ENCODE data around the gene STK16. TPM values are rescaled to one million over a fixed set of nuclear protein-coding genes. Genes with fewer than 3 reads are reported as not detected.

The STK16 gene
- total and polyA plus RNA-seq, 2 experiments from 2014 or later = 15.8 to 28.5 TPM

DNA sequence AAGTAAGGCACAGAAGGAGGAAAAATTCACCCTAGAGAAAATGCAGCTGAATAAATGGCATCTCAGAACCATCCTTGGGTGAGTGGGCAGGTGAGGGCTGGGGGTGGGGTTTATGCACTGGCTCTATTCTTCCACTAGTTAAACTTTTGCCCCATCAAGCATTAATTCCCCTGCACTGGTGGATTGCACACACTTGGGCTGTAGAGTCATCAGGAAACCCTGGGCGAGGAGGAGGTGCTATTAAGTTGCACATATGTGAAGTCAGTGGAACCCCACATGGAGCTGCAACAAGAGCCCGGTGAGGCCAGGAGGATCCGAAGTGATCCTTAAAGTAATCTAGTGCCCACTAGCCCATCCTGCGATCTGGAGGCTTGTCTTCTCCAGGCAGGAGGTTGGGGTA lies 27.1 kb downstream of the STK16 start:
- no peak for DNase-seq (ENCODE audit: low read depth in 1 of 2, low spot score in 1 of 2)
- Histone ChIP-seq H3K9me3 (ENCODE audit: low read depth) (no peaks in the 10 kb centered on the region), H3K27ac (no peak overlapping the region), H3K36me3 (no peaks in the 10 kb centered on the region), H3K4me1 (ENCODE audit: low read depth) (peaks cover 5% of the 10 kb centered on the region), H3K27me3 (peaks cover 11% of the 10 kb centered on the region), H3K4me3 (no peak overlapping the region)
- TF ChIP-seq, protein P1, sequence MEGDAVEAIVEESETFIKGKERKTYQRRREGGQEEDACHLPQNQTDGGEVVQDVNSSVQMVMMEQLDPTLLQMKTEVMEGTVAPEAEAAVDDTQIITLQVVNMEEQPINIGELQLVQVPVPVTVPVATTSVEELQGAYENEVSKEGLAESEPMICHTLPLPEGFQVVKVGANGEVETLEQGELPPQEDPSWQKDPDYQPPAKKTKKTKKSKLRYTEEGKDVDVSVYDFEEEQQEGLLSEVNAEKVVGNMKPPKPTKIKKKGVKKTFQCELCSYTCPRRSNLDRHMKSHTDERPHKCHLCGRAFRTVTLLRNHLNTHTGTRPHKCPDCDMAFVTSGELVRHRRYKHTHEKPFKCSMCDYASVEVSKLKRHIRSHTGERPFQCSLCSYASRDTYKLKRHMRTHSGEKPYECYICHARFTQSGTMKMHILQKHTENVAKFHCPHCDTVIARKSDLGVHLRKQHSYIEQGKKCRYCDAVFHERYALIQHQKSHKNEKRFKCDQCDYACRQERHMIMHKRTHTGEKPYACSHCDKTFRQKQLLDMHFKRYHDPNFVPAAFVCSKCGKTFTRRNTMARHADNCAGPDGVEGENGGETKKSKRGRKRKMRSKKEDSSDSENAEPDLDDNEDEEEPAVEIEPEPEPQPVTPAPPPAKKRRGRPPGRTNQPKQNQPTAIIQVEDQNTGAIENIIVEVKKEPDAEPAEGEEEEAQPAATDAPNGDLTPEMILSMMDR (IDR thresholded peaks at IDR 0.05; ENCODE audit: low read depth, low read length) = no peak

- Histone ChIP-seq H3K36me3 (no peaks in the 10 kb centered on the region), H3K4me1 (ENCODE audit: low read depth) (peaks cover 8% of the 10 kb centered on the region), H3K9me3 (ENCODE audit: low read depth) (no peaks in the 10 kb centered on the region), H3K27ac (no peak overlapping the region), H3K4me3 (no peak overlapping the region), H3K27me3 (peaks cover 11% of the 10 kb centered on the region)
- DNase-seq (ENCODE audit: low read depth in 1 of 2, low spot score in 1 of 2) = no peak
- TF ChIP-seq, protein P1 (IDR thresholded peaks at IDR 0.05; ENCODE audit: low read depth, low read length) = no peak
Measured at GRCh38 chr2:219272995-219273394, 27.7 kb downstream of the STK16 start.

- H3K27ac ChIP-seq = peak overlapping the region; percentile 84
- DNase-seq (ENCODE audit: low read depth in 1 of 2, low spot score in 1 of 2) = no peak
- H3K9me3 ChIP-seq (ENCODE audit: low read depth) = no peaks in the 10 kb centered on the region
- H3K36me3 ChIP-seq = no peaks in the 10 kb centered on the region
- no peak overlapping the region for H3K4me3 ChIP-seq
- peaks cover 16% of the 10 kb centered on the region for H3K4me1 ChIP-seq (ENCODE audit: low read depth)
- TF ChIP-seq, protein P1 (IDR thresholded peaks at IDR 0.05; ENCODE audit: low read depth, low read length) = no peak
- peaks cover 11% of the 10 kb centered on the region for H3K27me3 ChIP-seq
Measured at GRCh38 chr2:219273937-219274336, 28.7 kb downstream of the STK16 start.

DNA sequence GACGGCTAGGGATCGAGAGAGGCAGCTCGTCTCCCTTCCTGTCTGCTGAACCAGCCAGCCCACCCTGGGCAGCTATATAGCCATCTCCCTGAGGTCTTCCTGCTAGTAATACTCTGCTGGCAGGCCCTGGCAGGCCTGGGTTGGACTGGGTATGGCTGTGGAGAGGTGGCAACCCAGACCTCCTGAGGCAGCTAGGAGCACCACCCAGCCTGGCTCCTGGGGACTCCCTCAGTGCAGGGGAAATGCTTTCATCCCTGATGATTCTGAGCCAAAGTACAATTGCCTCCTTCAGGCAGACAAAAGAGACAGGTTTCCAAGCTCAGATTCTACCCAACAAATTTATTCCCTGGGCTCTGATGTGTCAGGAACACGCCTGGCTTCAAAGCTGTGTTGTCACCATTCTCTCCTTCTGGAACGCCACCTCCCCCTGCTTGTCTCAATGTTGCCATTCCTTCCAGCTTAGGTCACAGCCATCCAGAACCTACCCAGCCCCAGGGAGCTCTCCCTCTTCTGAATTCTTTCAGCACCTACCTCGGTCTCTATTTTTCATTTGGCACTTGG lies 29.2 kb downstream of the STK16 start:
- Histone ChIP-seq H3K27ac (peak overlapping the region; percentile 84), H3K36me3 (no peaks in the 10 kb centered on the region), H3K9me3 (ENCODE audit: low read depth) (no peaks in the 10 kb centered on the region), H3K4me1 (ENCODE audit: low read depth) (peaks cover 16% of the 10 kb centered on the region), H3K4me3 (no peak overlapping the region), H3K27me3 (peaks cover 8% of the 10 kb centered on the region)
- peak; percentile 64 to 75 for DNase-seq (ENCODE audit: low read depth in 1 of 2, low spot score in 1 of 2)
- TF ChIP-seq, protein P1 (IDR thresholded peaks at IDR 0.05; ENCODE audit: low read depth, low read length) = no peak

DNA sequence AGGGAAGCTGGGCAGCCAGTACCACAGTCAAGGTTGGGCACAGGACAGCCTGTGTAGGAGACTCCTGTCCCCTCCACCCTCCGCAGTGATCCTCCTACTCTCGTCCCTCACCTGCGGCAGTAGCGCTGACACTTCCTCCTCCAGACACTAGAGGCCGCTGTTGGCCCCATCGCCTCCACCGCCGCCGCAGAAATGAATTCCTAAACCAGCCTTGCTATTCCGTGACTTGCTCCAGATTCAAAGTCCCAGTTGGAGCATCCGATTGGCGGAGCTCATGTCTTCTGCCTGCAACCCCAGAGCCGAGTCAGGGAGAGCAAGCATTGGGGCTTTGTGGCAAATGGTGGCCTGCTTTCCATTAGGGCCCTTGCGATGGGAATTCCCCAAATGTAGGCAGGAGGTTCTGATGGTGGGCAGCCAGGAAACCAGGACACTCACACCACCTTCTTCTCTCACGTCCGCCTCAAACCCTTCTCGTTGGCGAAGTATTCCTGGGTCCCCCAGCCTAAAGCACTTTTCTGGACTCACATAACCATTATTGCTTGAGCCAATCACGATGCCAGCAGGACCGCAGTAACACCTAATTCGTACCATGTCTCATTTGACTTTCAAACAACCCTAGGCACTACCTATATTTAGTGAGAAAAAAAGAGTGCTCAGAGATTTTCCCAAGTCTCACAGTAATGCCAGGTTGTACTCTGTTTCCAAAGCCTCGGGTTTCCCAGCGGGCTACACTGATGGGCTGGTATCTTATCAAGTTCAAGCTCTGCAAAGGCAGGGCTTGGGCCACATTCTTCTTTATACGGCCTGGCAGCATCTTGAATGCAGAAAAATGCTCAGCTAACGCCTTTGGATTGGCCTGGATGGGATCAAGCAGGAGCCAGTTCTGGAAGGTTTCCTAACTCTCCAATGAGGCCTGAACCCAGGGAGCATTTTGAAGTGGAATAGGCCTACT lies 32.7 kb downstream of the STK16 start:
- TF ChIP-seq, protein P1 (IDR thresholded peaks at IDR 0.05; ENCODE audit: low read depth, low read length) = peak; percentile 97
- H3K36me3 ChIP-seq = peaks cover 13% of the 10 kb centered on the region
- no peaks in the 10 kb centered on the region for H3K27me3 ChIP-seq
- peak overlapping the region; percentile 76 for H3K4me3 ChIP-seq
- H3K27ac ChIP-seq = peak overlapping the region; percentile 97
- no peaks in the 10 kb centered on the region for H3K9me3 ChIP-seq (ENCODE audit: low read depth)
- H3K4me1 ChIP-seq (ENCODE audit: low read depth) = peaks cover 16% of the 10 kb centered on the region
- peak; percentile 82 to 85 for DNase-seq (ENCODE audit: low read depth in 1 of 2, low spot score in 1 of 2)
